Mucosa of stomach (tissue), 1 donor: ENCODE data around the gene CMTM4.
"Not testable (repeated sequence)": the region's sequence is repeated elsewhere in the genome, so short reads cannot be mapped to it uniquely, and the experiment has no call there.

Experiments
- H3K27me3 ChIP-seq: one replicate; pipeline ENCODE4 v1.7.0; 2013; ENCODE audit warnings: mild to moderate bottlenecking, low read length; ENCODE audit not compliant: control insufficient read depth, insufficient read depth
- H3K36me3 ChIP-seq: one replicate; pipeline ENCODE4 v1.7.0; 2013; ENCODE audit warnings: low read length; ENCODE audit not compliant: control insufficient read depth, insufficient read depth
- H3K4me1 ChIP-seq: one replicate; pipeline ENCODE4 v1.7.0; 2013; ENCODE audit warnings: mild to moderate bottlenecking, low read length; ENCODE audit not compliant: control insufficient read depth, insufficient read depth
- H3K4me3 ChIP-seq: one replicate; pipeline ENCODE4 v1.7.0; 2013; ENCODE audit warnings: low read length
- H3K9ac ChIP-seq: one replicate; pipeline ENCODE4 v1.7.0; 2013; ENCODE audit warnings: mild to moderate bottlenecking, low read length, moderate library complexity
- H3K9me3 ChIP-seq: one replicate; pipeline ENCODE4 v1.7.0; 2013; ENCODE audit warnings: mild to moderate bottlenecking, low read length, moderate library complexity; ENCODE audit not compliant: control insufficient read depth
- donor health status: Pancreatic carcinoma.

The CMTM4 gene

DNA sequence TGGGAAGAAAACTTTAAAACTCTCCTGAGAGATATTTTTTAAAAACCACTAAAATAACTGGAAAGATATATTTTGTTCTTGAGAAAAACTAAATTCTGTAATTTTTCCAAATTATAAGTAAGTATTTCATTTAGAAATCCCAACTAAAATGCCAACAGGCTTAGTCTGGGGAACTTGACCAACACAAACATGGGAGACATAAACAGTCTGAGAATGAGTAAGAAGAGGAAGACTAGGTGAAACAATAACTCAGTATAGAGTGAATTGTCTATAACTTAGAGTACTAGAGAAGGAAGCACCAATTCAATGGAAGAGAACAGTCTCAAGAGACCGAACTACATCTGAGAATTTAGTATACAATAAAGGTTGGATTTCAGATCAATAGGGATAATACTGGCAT lies 127.4 kb downstream of the CMTM4 start:
- H3K36me3 ChIP-seq = no peaks in the 10 kb centered on the region
- no peak overlapping the region for H3K4me3 ChIP-seq
- H3K9me3 ChIP-seq = no peaks in the 10 kb centered on the region
- H3K4me1 ChIP-seq = no peaks in the 10 kb centered on the region
- no peaks in the 10 kb centered on the region for H3K27me3 ChIP-seq
- H3K9ac ChIP-seq = no peak overlapping the region

GRCh38 chr16:66568355-66568754 lies 128.2 kb downstream of the CMTM4 start:
- Histone ChIP-seq H3K36me3 (no peaks in the 10 kb centered on the region), H3K9ac (no peak overlapping the region), H3K9me3 (no peaks in the 10 kb centered on the region), H3K4me3 (no peak overlapping the region), H3K27me3 (no peaks in the 10 kb centered on the region), H3K4me1 (no peaks in the 10 kb centered on the region)

GRCh38 chr16:66567270-66567669 lies 129.3 kb downstream of the CMTM4 start:
- H3K9ac ChIP-seq, H3K36me3 ChIP-seq, H3K4me3 ChIP-seq, H3K9me3 ChIP-seq, H3K27me3 ChIP-seq, H3K4me1 ChIP-seq: not testable (repeated sequence)

- no peaks in the 10 kb centered on the region for H3K4me1 ChIP-seq
- H3K9ac ChIP-seq = no peak within 1 kb of the TSS
- H3K9me3 ChIP-seq = no peaks in the 10 kb centered on the region
- H3K27me3 ChIP-seq = no peaks in the 10 kb centered on the region
- no peaks in the 10 kb centered on the region for H3K36me3 ChIP-seq
- H3K4me3 ChIP-seq = no peak within 1 kb of the TSS
Observed at GRCh38 chr16:66566051-66566901, 130.3 kb downstream of the CMTM4 start, which contains the start of gene CMTM1. Gene CMTM1, plus strand, starts transcription at chr16:66566439. Its CDS starts 75 bp downstream, at chr16:66566514.
